Liver (tissue), 3 donors: ENCODE results near the gene CDC42BPG.

Experiments used
- CTCF ChIP-seq: fragments of 150-350 bp; IDR thresholded peaks from 2 replicates; pipeline ENCODE4 v1.5.1; 2017; ENCODE audit warnings: improper control_type of control experiment, low read depth, low read length; ENCODE audit not compliant: missing input control
- GABPA ChIP-seq, 2 donors: IDR thresholded peaks in 1 of 2; conservative IDR thresholded peaks in 1 of 2; 2 replicates each; pipeline ENCODE4 v1.6.1; 2016; ENCODE audit warnings: antibody characterized with exemption in 2 of 2, mild to moderate bottlenecking in 1 of 2, moderate library complexity in 1 of 2
- JUND ChIP-seq, 2 donors: IDR thresholded peaks; 2 replicates each; pipeline ENCODE4 v1.6.1; 2016; ENCODE audit warnings: antibody characterized with exemption in 2 of 2
- MAX ChIP-seq: IDR thresholded peaks from 2 replicates; pipeline ENCODE4 v1.6.1; 2016; ENCODE audit warnings: antibody characterized with exemption
- NR2F2 ChIP-seq: IDR thresholded peaks from 2 replicates; pipeline ENCODE4 v1.6.1; 2016; ENCODE audit warnings: antibody characterized with exemption
- RAD21 ChIP-seq, 2 donors: IDR thresholded peaks; 2 replicates each; pipeline ENCODE4 v1.6.1; 2016; ENCODE audit warnings: antibody characterized with exemption in 2 of 2, mild to moderate bottlenecking in 2 of 2
- REST ChIP-seq: IDR thresholded peaks from 2 replicates; pipeline ENCODE4 v1.6.1; 2016; ENCODE audit warnings: antibody characterized with exemption, mild to moderate bottlenecking
- TAF1 ChIP-seq: conservative IDR thresholded peaks from 2 replicates; pipeline ENCODE4 v1.6.1; 2016; ENCODE audit warnings: antibody characterized with exemption, mild to moderate bottlenecking
- ZBTB33 ChIP-seq: IDR thresholded peaks from 2 replicates; pipeline ENCODE4 v1.6.1; 2016; ENCODE audit warnings: antibody characterized with exemption
- donor health status: healthy.
- donor health status: healthy.

GRCh38 chr11:64842851-64843685 lies 1.4 kb downstream of the CDC42BPG start:
- TF ChIP-seq ZBTB33 (no peak), CTCF (no peak), RAD21 (IDR thresholded peaks at IDR 0.05) (no peak), TAF1 (no peak), GABPA (IDR thresholded peaks at IDR 0.05 in 1 of 2, conservative IDR thresholded peaks at IDR 0.05 in 1 of 2) (no peak), JUND (IDR thresholded peaks at IDR 0.05) (no peak), MAX (no peak), REST (no peak), NR2F2 (no peak)
